ENCODE measurements around the gene MVB12B.

DNA sequence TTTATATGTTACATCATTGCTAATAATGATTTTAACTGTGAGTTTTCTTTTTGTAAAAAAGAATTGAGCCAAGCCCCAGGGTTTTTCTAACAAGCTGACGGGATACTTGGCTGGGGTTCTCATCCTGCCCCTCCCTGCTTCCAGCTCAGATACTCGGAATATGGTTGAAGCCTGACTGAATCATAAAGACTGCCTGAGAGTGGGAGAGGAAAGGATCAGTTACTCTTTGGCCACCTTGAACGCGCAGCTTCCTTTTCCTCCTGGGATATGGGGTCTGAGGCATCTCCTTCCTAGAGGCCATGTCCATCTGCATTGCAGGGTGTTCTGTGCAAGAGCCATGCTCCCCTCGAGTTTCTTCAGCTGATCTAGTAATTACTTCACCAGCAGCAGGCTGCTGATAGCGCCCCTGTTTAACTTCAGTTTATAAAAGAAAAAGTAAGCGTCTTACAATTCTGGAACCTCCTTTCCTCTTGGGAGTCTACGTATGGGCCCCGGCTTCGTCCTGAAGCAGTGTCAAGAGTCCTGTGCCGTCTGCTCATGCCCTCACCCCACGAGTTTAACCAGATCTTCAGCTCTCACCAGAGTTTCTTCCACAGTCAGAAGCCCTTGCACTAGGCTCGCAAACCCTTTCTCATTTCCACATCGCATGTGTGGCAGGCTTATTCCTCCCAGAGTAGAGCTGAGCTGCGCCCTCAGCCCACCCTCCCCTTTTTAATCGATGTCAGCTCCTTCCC is 130.0 kb downstream of the MVB12B start:
- TF ChIP-seq, protein P1, sequence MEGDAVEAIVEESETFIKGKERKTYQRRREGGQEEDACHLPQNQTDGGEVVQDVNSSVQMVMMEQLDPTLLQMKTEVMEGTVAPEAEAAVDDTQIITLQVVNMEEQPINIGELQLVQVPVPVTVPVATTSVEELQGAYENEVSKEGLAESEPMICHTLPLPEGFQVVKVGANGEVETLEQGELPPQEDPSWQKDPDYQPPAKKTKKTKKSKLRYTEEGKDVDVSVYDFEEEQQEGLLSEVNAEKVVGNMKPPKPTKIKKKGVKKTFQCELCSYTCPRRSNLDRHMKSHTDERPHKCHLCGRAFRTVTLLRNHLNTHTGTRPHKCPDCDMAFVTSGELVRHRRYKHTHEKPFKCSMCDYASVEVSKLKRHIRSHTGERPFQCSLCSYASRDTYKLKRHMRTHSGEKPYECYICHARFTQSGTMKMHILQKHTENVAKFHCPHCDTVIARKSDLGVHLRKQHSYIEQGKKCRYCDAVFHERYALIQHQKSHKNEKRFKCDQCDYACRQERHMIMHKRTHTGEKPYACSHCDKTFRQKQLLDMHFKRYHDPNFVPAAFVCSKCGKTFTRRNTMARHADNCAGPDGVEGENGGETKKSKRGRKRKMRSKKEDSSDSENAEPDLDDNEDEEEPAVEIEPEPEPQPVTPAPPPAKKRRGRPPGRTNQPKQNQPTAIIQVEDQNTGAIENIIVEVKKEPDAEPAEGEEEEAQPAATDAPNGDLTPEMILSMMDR (IDR thresholded peaks at IDR 0.05) = no peak
- TF ChIP-seq POLR2A (IDR thresholded peaks at IDR 0.05) = no peak
- TF ChIP-seq EP300 (IDR thresholded peaks at IDR 0.05) = no peak

Data from tibial nerve (tissue), 4 donors.